HFF-Myc (cell line): ENCODE data around the gene SMOC2.

Experiments used
- DNase-seq: peaks from one replicate; pipeline ENCODE4 v3.0.0-alpha.2; 2011; ENCODE audit warnings: low read depth; ENCODE audit errors: extremely low read depth
- H3K4me3 ChIP-seq: replicated peaks from 2 replicates; pipeline ENCODE4 v1.5.1; 2011; ENCODE audit warnings: low read depth, mild to moderate bottlenecking, control low read depth, low read length
- TF ChIP-seq, protein P1 (sequence below): IDR thresholded peaks from 2 replicates; pipeline ENCODE4 v1.5.1; 2012; ENCODE audit warnings: mild to moderate bottlenecking, low read depth, low read length, control low read depth; ENCODE audit errors: missing control alignments

The SMOC2 gene

DNA sequence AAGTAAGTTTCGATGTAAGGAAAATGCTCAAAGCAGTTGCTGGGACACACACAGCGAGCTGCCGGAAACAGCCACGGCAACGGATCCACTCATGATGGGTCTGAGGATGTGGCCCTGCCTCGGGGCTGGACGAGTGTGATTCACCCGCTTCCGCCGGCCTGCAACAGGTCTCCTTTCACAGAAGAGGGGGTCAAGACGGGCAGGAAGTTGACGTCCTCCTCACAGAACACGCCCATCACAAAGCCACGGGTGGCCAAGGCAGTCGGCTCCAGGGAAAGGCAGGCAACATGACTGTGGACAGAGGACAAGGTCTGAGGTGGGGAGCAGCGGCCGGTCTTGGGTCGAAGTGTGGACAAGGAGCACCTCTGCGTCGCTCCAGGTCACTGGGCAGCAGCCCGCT is 29.9 kb upstream of the SMOC2 start:
- no peak overlapping the region for H3K4me3 ChIP-seq
- TF ChIP-seq, protein P1, sequence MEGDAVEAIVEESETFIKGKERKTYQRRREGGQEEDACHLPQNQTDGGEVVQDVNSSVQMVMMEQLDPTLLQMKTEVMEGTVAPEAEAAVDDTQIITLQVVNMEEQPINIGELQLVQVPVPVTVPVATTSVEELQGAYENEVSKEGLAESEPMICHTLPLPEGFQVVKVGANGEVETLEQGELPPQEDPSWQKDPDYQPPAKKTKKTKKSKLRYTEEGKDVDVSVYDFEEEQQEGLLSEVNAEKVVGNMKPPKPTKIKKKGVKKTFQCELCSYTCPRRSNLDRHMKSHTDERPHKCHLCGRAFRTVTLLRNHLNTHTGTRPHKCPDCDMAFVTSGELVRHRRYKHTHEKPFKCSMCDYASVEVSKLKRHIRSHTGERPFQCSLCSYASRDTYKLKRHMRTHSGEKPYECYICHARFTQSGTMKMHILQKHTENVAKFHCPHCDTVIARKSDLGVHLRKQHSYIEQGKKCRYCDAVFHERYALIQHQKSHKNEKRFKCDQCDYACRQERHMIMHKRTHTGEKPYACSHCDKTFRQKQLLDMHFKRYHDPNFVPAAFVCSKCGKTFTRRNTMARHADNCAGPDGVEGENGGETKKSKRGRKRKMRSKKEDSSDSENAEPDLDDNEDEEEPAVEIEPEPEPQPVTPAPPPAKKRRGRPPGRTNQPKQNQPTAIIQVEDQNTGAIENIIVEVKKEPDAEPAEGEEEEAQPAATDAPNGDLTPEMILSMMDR: no peak
- DNase-seq: no peak

DNA sequence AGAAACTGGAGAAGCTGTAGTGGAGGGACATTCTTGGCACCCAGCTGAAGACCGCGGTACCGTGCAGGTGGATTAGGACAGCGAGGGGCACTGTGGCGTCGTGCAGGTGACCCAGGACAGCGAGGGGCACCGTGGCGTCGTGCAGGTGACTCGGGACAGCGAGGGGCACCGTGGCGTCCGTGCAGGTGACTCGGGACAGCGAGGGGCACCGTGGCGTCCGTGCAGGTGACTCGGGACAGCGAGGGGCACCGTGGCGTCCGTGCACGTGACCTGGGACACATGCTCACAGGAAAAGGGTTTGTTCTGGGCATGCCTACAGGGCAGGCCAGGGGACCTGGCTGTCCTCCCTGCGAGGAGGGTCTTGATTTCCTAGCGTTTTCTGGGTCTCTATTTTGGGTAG is 29.2 kb upstream of the SMOC2 start:
- TF ChIP-seq, protein P1: no peak
- no peak for DNase-seq
- no peak overlapping the region for H3K4me3 ChIP-seq

- no peak for DNase-seq
- no peak overlapping the region for H3K4me3 ChIP-seq
- TF ChIP-seq, protein P1: no peak
These were observed 28.5 kb upstream of the SMOC2 start for GRCh38 chr6:168412456-168412855.

DNA sequence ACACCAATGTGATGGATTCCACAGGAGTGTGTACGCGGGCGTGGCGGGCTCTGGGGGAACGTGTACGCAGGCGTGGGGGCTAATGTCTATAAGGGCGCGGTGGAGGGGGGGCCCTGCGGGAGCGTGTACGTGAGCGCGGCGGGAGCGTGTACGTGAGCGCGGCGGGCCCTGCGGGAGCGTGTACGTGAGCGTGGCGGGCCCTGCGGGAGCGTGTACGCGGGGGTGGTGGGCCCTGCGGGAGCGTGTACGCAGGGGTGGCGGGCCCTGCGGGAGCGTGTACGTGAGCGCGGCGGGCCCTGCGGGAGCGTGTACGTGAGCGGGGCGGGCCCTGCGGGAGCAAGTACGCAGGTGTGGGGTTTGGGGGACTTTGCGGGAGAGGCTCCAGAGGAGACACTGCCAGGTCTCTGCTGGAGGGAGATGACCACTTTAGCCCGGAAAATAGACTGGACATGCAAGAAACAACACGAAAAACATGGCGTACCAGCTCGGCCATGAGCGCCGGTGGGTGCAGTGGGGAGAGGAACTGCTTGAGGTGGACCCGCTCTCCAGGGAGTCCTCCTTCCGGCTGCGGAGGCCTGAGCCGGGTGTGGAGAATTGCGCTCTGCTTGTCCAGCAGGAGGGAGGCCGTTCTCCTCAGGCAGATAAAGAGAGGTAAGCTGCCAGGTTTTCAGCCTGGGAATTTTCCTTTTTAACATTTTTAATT is 27.8 kb upstream of the SMOC2 start:
- H3K4me3 ChIP-seq: no peak overlapping the region
- no peak for DNase-seq
- TF ChIP-seq, protein P1: no peak

GRCh38 chr6:168413856-168414255 is 27.1 kb upstream of the SMOC2 start:
- H3K4me3 ChIP-seq: no peak overlapping the region
- TF ChIP-seq, protein P1: no peak
- DNase-seq: no peak

DNA sequence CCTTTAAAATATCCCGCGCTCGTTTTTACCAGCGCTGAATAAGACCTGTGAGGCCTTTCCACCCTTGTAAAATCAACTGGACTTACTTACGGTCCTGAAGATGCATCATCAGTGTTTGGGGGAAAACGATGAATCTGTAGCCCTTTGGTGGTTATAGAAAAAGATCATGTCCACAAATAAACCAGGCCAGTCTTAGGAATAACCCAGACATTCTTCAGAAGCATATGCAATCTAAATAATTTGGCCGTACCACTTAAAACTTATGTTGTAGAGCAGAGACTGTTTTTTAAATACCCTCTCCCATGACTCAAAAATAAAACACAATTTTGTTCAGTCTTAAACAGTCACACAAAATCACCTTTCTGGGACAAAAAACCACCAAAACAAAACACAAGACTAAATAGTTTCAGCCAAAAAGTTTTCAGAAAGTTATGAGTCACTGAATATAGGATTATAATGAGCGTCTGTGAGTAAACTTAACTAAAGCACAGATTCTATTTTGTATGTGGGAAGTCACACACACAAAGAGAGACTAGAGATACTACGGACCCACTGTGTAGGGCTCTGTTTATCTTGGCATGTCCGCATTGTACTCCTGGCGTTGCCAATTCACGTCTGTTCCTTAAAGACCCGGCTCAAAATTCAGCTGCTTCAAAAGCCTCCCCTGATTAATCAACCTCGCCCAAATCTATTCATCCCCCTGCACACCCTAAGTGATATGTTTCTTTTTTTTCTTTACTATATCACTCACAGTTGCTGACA is 26.5 kb upstream of the SMOC2 start:
- TF ChIP-seq, protein P1: no peak
- H3K4me3 ChIP-seq: no peak overlapping the region
- DNase-seq: no peak
